ENCODE measurements around the gene GATAD2A. TPM values are rescaled to one million over a fixed set of nuclear protein-coding genes. Genes with fewer than 3 reads are reported as not detected.

GATAD2A gene
- total and polyA plus RNA-seq, 9 of the 15 experiments (the other 6 are each of a cell fraction or from before 2014, with no cell fraction given): 2.4 to 226 (median 44.2) TPM

GRCh38 chr19:19543101-19543500 lies 137.6 kb downstream of the GATAD2A start (continued):
- TF ChIP-seq HNRNPK (IDR thresholded peaks at IDR 0.05; ENCODE audit: low read depth, low read length, poor library complexity, severe bottlenecking) (no peak), CBX1 (IDR thresholded peaks at IDR 0.05; ENCODE audit: low read depth) (no peak), XRCC4 (IDR thresholded peaks at IDR 0.05; ENCODE audit: extremely low read depth, insufficient read depth, insufficient read length) (no peak), RBM39 (optimal IDR thresholded peaks at IDR 0.05; ENCODE audit: low read depth, low read length) (no peak), IFI16 (CRISPR knock-in tag; IDR thresholded peaks at IDR 0.05) (no peak), NFRKB (IDR thresholded peaks at IDR 0.05; ENCODE audit: low read depth) (no peak), TAF1 (IDR thresholded peaks at IDR 0.05; ENCODE audit: control insufficient read depth, extremely low read depth, insufficient read depth, low read length, severe bottlenecking) (no peak), SAFB2 (IDR thresholded peaks at IDR 0.05; ENCODE audit: borderline replicate concordance, low read depth, low read length, severe bottlenecking) (no peak), RBM34 (IDR thresholded peaks at IDR 0.05; ENCODE audit: borderline replicate concordance, insufficient read depth, low read length) (no peak), ZNF75A (CRISPR knock-in tag; IDR thresholded peaks at IDR 0.05) (no peak), BMI1 (IDR thresholded peaks at IDR 0.05; ENCODE audit: low read length) (no peak), MECOM (CRISPR knock-in tag; IDR thresholded peaks at IDR 0.05) (no peak), NELFE (IDR thresholded peaks at IDR 0.05; ENCODE audit: insufficient read depth, insufficient read length) (no peak), MEF2D (tag; conservative IDR thresholded peaks at IDR 0.05; ENCODE audit: low read depth) (no peak)
